Stimulated activated CD4-positive, alpha-beta T cell treated with anti-CD3 and anti-CD28 coated beads, Interleukin-1b, Interleukin-23, amount 100 ng/mL, for 48 hours (primary cell): Measurements from ENCODE around the gene POLN.
A peak's percentile ranks its signal among the peaks of the same experiment; 100 is the strongest.

ENCODE experiments used
- DNase-seq: peaks from one replicate; pipeline ENCODE4 v3.0.0-alpha.2; 2020

POLN gene

DNA sequence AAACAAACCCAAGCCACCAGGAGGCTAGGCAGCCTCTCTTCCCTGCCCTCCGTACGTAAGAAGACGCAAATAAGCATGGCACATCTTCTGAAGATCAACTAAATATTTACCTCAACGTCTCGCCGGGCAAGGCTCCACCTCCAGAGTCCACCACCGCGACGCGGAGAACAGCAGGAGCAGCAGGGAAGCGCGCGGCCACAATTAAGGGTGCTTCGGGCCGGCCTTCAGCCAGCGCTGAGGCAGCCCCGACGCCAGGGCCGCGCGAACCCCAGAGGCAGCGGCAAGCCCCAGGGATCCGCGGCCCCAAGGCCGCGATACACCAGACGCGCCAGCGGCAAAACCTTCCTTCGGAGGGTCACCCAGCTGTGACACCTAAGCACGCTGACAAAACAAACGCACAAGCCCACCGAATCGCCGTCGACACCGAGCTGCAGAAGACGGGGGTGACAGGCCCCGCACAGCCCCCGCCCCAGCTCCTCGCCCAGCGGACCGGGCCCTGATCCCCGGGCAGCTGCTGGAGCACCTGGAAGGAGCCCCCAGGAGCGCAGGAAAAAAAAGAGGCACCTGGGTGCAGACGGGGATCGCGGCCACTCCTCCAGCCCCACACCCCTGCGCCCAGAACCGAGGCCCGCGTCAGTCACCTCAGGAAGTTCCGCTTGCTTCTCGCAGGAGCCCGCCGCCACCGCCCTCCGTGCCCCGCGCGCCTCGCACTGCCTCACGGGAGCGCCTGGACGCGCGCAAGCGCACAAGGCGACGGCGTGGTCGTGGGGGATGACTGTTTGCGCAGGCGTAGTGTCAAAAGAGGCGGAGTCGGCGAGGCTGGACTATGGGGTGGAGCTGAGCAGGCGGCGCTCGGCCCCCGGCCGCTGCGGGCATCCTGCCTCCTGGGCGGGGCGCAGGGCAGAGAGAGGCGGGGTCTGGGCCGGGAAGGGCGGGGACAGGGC lies at the start of gene POLN, which contains the start of gene HAUS3:
Gene POLN, minus strand, starts transcription at position 712 of the 944 bp plus-strand sequence. CDS start 12,890 bp downstream, outside the sequence.
Gene HAUS3, minus strand, starts transcription at position 712 of the 944 bp plus-strand sequence. CDS start 1,175 bp downstream, outside the sequence.
- peak; percentile 99 for DNase-seq

DNA sequence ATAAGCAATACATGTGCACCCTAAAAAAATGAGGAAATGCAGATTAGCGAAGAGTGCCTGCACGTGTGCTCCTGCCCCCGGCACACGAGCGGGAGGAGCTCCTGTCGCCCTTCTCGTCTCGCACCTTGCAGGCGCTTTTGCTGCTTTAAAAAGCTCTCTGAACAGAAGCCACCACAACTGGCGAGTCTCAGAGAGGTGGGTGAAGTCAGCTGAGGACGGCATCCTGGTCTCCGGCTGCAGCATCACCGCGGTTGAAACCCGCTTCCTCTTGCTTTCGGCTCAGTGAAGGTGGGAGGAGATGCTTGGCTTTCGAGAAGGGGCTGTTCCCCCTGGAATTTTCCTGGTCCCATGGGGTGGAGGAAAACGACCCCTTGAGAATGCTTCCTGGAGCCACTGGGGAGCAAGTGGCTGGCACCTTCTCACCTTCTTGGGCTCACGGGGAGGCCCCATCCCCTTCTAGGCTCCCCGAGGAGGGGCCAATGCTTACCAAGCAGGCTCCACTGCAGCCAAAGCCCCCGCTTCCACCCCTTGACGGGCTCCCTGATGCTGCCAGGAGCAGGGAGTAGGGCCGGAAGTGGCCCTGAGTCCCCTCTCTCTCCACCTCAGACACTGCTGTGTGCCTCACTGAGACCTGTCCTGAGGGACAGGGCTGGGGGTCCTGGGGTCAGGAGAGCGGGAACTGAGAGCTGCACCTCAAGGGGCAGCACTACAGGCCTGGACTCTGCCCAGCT lies 49.2 kb upstream of the POLN start:
- DNase-seq, result peak; percentile 42

DNA sequence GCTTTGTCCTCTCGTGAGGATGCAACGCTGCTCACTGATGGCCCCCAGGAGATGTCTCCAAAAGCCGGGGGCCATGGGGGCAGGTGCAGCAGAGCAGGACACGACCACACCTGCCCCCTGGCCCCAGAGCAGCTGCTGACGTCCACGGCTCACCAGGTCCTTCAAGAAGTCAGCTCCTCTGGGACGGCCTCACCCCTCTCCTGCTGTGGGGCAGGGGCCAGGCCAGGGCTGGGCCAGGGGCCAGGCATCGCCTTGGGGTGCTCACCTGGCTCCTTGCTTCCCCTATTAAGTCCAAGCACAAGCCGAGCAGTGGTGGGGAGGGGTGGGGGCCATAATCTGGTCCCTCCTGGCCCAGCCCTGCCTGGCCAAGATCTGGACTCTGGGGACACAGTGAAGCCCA lies 48.6 kb upstream of the POLN start:
- no peak for DNase-seq

DNA sequence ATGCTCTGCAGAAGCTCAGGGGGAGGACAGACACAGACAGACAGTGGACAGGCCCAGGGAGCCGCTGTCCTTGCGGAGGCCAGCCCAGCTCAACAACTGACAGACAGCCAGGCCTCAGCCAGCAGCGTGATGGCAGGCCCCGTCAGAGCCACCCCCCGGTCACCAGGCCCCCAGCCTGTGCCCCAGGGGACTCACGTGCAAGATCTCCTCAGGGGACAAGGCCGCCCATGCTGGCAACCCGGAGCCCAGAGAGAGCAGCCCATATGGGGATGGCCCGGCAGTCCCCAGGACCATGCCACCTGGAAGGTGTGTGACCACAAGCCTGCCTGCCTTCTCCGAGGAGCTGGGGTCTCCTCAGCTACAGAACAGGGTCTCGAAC lies 48.0 kb upstream of the POLN start:
- no peak for DNase-seq

DNA sequence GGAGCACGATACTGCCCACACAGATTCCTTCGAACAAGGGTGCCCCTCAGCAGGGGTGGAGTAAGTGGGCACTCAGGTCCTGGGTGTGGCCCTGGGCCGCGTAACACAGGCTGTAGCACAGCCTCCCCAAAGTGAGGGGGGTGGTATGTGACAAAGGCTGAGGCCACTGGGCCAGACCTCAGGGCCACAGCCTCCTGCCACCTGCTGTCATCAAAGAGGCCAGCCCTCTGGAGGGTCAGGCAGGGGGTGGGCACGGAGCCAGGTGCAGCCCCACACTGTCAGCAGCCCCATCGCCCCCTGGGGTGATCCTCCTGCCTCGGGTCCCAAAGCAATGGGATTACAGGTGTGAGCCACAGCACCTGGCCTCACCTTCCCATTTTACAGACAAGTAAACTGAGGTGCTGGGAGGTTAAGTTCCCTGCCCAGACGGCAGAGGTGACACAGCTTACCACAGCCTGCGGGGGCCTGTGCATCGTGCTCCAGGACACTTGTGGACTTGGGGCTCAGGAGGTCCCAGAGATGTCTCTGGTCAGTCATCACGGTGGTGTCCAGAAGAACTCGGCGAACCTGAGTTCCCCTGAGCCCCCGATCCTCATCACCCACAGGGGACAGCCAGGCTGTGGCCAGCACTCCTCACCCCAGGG lies 47.5 kb upstream of the POLN start:
- no peak for DNase-seq

DNA sequence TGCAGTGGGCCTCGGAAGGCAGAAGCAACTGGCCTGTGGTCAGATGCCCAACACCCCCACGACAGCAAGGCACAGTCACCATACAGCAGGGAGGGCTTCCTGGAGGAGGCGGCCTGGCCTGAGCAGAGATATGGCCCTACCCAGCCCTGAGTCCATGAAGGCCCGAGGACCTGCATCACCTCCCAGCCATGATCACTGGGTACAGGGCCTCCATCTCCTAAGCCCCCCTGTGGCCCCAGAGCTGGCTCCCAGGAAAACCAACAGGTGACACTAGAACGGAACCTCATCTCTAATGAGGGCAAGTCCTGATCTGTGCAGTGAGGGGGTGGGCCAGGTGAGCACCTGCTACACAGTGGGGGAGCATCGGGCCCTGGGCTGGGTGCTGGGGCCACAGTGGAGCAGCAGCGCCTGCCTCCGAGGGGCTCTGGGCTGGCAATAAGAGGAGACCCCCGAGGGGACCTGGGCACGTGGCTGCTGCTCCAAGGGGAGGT lies 46.2 kb upstream of the POLN start:
- DNase-seq, result no peak

DNA sequence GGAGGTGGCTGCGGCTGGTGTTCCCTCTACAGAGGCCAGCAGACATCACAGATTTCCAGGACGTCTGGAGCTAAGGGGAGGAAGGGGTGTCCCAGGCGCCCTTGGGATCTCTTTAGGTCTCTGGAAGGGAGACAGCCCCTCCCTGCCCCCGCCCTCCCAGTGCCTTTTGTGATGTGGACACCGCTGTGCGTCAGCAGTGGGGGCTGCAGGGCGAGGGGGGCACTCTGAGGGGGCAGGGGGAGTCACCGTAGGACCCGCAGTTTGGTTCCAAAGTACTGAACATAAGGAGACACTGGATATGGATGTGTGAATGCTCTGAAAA lies 45.6 kb upstream of the POLN start:
- DNase-seq, result no peak

DNA sequence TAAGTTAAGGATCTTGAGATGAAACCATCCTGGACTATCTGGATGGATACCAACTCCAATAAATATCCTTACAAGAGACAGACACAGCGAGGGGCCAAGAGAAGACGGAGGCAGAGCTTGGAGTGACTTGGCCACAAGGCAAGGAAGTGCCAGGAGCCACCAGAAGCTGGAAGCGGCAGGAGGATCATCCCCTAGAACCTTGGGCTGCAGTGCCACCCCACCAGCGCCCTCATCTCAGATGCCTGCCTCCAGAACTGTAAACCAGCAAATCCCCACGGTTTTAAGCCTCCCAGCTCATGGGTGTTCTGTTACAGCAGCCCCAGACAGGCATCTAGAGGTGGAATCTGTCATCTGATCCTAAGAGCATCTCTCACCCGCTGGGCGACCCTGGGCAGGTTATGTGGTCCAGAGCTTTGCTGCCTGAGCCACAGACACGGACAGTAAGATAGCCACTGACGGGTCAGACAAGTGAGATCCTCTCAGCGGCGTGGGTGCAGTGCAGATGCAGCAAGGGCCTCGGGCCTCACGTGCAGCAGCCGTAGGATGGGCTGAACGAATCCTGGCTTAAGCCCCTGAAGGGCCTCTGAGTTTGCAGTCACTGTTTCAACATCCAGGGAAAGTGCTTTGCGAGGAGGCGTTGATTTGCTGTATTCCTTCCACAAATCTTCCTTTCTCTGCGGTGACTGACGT lies 45.1 kb upstream of the POLN start:
- no peak for DNase-seq

DNA sequence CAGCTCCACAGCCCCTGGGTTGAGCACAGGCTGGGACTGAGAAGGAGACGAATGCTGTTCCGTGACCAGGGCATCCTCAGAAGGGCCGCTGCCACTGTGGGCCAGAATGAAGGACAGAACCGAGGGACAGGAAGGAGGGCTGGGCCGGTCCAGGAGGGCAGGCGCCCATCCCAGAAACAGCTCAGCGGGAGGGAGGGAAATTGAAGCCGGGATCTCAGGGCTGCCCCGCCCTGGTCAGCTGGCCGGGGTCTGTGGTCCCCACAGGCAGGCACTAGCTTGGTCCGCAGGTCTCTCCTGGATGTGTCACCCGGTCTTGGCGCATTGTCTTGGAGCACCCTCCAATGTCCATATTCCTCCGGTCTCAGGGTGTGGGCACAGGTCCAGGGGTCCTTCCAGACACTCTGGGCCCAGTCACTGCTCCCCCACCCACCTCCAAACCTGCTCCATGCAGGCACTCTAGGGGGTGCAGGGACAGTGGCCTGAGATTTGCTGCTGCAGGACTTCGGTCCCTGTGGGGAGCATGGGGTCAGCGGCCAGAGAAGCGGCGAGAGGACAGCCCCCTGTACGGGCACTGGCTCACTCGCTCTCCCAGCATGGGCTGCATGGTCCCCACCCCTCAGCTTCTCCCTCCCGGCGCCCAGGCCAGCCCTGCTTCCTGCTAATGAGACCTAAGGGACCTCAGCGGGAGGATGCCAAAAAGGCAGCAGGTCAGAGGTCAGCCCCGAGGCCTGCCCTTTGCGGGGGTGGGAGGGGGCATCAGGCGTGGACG lies 43.9 kb upstream of the POLN start:
- no peak for DNase-seq

DNA sequence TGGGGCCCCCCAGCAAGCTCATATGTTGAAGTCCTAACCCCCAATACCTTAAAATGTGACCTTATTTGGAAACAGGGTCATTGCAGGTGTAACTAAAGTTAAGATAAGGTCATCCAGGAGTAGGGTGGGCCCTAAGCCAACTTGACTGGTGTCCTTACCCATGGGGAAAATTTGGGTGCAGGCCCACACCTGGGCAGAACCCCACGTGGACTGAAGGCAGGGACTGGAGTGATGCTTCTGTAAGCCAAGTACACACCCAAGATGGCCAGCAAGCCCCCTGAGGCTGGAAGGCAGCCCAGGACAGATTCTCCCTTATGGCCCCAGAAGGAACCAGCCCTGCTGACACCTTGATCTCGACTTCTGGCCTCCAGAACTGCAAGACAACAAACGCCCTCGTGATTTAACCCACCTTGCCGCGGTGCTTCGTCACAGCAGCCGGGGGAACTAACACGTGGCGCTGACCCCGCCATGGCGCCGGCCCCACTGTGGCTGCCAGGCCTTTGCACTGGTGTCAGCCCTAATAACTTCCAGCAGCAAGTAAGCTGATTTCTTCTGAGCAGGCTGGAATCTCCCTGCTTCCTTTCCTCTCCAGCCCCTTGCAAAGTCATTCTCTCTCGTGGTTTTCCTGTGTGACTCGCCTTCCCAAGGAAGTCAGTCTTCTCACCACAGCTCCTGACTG lies 43.2 kb upstream of the POLN start:
- DNase-seq, result no peak

DNA sequence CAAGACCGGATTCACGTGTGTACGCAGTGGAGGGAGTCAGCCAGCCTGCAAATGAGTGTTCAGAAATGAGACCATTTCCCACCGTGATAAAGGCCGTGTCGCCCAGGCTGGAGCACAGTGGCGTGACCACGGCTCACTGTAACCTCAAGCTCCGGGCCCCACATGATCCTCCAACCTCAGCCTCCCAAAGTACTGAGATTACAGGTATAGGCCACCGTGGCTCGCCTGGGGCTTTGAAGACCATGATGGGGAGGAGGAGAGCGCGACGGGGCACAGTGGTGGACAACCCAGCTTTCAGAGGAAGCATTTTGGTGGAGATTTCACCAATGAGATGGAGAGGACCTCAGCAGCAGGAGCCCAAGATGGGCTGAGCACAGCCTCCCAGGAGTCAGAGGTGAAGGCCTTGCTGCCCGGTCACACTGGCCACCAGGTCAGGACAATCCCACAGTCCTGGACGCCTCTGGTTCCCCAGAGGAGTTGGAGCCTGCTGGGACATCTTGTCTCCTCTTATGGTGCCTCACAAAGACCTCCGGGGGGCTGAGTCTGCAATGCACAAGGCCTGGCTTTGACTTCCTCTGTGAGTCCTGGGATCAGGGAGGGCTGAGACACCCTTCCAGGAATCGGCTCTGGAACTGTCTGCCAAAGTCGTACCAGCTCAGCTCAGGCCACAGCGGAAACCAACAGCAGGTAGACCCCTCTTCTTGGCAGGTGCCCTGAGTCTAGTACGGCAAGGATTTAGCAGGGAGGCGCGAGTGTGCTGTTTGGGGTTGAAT lies 42.4 kb upstream of the POLN start:
- DNase-seq, result no peak

DNA sequence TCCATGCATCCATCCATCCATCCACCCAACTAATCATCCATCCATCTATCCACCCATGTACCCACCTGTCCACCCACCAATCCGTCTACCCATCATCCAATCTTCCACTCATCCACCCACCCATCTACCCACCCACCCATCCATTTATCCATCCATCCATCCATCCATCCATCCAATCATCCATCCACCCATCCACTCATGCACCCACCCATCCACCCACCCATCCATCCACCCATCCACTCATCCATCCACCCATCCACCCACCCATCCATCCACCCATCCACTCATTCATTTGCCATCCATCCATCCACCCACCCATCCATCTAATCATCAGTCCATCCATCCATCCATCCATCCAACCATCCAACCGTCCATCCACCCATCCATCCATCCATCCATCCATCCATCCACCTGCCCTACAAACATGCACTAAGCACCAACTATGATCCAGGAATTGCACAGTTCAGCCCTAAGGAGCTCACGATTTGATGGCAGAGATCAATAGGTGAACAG lies 41.3 kb upstream of the POLN start:
- no peak for DNase-seq

DNA sequence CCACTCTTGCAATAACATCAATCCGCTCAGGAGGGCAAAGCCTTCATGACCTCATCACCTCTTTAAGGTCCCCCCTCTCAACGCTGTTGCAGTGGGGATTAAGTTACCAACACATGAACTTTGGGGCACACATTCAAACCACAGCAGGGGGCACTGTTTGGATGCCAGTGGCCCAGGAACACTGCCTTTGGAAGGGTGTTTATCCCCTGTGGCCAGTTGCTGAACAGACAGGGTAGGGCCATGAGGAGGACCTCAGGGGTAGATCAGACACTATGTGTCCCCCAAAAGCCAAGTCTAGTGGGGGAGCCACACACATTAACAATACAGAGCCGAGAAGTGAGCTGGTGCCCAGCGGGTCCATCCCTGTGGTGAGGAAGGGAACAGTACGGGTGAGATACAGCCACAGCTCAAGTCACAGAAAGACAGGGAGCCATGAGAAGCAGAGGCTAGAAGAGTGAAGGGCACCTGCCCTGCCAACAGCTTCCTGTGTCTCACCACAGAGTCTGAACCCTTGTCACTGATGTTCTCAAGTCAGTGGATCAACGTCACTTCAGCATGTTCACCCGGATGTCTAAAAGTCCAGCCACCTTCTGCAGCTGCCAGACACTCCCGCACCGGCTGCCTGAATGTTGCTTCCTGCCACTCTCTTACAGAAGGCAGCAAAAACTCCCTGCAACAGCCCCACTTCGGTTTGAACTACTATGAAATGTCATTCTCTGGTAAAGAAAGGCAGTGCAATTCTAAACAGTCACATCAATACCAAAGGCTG lies 39.8 kb upstream of the POLN start:
- DNase-seq, result peak; percentile 68

DNA sequence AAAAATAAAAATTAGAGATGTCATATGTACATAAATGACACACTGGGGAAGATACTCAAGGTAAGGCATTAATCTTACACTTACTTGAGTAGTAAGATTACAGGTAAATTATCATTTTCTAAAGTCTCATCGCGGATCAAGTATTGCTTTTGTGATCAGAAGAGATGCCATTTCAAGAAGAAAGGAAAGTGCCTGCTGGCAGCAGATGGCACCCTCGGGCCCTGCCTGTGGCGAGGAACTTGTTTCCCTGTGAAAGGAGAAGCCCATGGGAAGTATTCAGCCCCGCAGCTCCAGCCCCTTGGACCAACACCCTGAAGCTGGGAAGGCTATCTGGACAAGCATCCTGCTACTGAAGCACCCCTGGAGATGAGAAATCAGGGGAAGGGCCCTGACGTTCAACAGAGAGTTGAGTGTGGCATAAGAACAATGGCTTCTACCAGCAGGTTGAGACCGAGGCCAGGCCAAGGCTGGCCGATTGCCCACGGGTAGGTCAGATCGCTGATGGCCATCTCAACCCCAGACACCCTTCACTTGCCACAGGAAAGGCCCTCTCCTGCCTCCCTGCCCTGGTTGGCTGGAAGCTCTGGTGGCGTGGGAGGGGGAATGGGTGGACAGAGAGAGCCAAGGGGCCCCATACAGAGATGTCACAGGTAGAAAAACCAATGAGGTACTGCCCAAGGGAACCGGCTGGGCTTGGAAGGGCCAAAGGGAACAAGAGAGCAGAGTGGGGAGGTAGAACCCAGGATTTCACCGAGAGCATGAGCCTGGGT lies 38.8 kb upstream of the POLN start:
- DNase-seq, result no peak

DNA sequence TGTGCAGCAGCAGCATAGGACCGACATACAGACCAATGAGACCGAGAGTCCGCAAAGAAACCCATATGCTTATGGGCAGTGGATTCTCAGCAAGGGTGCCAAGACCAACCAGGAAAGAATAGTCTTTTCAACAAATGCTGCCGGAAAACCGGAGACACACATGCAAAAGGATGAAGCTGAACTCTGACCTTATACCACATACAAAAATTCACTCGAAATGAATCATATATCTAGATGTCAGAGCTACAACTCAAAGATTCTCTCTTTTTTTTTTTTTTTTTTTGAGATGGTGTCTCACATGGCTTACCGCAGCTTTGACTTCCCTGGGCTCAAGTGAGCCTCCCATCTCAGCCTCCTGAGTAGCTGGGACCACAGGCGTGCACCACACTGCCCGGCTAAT lies 36.0 kb upstream of the POLN start:
- DNase-seq, result no peak

DNA sequence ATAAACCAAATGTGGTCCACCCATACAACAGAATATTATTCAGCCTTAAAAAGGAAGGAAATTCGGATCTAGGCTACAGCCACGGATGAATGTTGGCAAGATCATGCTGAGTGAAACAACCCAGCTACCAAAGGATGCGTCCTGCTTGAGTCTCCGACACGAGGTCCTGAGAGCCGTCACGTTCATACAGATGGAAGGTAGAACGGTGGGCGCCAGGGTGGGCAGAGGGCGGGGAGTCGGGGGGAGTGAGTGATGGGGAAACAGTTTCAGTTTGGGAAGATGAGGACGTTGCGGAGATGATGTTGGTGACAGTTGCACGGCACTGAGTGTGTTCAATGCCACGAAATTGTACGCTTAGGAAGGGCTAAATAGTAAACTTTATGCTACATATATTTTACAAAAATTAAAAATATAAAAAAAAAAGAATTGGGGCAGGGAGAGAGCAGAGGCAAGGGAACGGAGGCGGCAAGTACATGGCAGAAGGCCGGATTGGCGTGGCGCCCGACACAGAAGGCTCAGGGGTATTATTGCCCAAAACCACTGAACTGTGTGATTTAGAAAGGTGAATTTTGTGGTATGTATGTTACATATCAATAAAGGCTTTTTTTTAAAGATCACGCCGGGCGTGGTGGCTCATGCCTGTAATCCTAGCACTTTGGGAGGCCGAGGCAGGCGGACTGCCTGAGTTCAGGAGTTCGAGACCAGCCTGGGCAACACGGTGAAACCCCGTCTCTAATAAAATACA lies 34.8 kb upstream of the POLN start:
- no peak for DNase-seq

DNA sequence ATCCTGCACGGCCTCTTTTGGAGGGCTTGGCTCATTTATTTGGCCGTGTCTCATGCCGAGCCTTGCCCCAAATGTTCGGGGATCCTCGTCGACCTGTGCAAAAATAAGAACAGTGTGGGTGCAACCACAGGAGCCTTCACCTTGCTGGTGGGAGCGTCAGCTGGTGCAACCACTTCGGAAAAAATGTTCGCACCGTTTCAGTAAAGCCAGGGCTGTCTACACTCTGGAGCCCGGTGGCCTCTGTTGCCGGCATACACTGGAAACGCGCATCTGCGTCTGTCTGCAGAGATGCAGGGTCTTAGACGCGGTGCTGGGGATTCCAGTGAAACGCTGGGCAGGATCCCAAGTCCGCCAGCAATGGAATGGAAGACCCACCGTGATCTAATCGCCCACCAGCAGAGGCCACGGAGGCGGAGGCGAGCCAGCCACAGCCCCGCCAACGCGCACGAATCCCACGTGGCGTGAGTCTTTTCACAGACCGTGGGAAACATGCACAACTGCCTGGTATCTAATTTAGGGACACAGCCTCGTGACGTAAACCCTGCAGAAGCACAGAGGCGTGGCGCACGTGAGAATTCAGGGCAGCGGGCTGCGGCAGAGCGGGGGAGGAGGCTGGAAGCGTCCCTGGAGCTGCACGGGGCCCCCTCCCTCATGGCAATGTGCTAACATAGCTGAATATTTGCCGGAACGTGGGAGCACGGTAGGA lies 33.8 kb upstream of the POLN start:
- no peak for DNase-seq
